Vagina (tissue), 2 donors: Measurements from ENCODE around the gene FOXO6. TPM values are rescaled to one million over a fixed set of nuclear protein-coding genes. Genes with fewer than 3 reads are reported as not detected.

ENCODE experiments used
- DNase-seq, 2 donors: peaks; one replicate each; pipeline ENCODE4 v3.0.0-alpha.2; 2017; ENCODE audit errors: extremely low spot score in 2 of 2
- H3K27ac ChIP-seq: fragments of 200-600 bp; sonication (generic); one replicate; pipeline ENCODE4 v1.5.1; 2019
- H3K27me3 ChIP-seq: fragments of 200-600 bp; sonication (generic); one replicate; pipeline ENCODE4 v1.5.1; 2019
- H3K36me3 ChIP-seq, 2 donors: fragments of 200-600 bp; sonication (generic); one replicate each; pipeline ENCODE4 v1.5.1; 2017 to 2019
- H3K4me1 ChIP-seq: fragments of 200-600 bp; sonication (generic); one replicate; pipeline ENCODE4 v1.5.1; 2019
- H3K4me3 ChIP-seq, 2 donors: fragments of 200-600 bp; sonication (generic); 1 replicate in 1 of 2; 2 replicates in 1 of 2; pipeline ENCODE4 v1.5.1; 2016 to 2019
- H3K9me3 ChIP-seq: fragments of 200-600 bp; sonication (generic); one replicate; pipeline ENCODE4 v1.5.1; 2019
- POLR2A ChIP-seq, 2 donors: fragments of 450-650 bp; IDR thresholded peaks; one replicate each; pipeline ENCODE4 v1.6.1; 2017; ENCODE audit warnings: antibody characterized with exemption in 2 of 2, mild to moderate bottlenecking in 2 of 2, moderate library complexity in 2 of 2
- POLR2AphosphoS5 ChIP-seq, 2 donors: sonication (generic); formaldehyde crosslinking; IDR thresholded peaks; one replicate each; pipeline ENCODE4 v1.9.0; 2017; ENCODE audit warnings: antibody characterized with exemption in 2 of 2, mild to moderate bottlenecking in 2 of 2, low read depth in 1 of 2; ENCODE audit not compliant: insufficient read depth in 1 of 2
- intact Hi-C: fragments of 100-400 bp; cut with DNase I; formaldehyde crosslinking; loops from one replicate; pipeline ENCODE4 v1.15.1; 2023
- total RNA-seq: library from RNA; depleted of rRNA; stranded (reverse); fragments of >200 nt; gene quantifications from one replicate; pipeline ENCODE4 v1.2.3, GENCODE V29; 2016
- TF ChIP-seq, protein P1 (sequence below), 3 experiments: fragments of 450-650 bp in 2 of 3; fragments of 200-600 bp in 1 of 3; sonication (generic) in 1 of 3; IDR thresholded peaks; one replicate each; pipeline ENCODE4 v1.5.1; 2017 to 2019; ENCODE audit warnings: antibody characterized with exemption in 3 of 3, mild to moderate bottlenecking in 2 of 3, moderate library complexity in 2 of 3

The FOXO6 gene
- total RNA-seq, 1 donor from 2014 or later, result 1.7 TPM

DNA sequence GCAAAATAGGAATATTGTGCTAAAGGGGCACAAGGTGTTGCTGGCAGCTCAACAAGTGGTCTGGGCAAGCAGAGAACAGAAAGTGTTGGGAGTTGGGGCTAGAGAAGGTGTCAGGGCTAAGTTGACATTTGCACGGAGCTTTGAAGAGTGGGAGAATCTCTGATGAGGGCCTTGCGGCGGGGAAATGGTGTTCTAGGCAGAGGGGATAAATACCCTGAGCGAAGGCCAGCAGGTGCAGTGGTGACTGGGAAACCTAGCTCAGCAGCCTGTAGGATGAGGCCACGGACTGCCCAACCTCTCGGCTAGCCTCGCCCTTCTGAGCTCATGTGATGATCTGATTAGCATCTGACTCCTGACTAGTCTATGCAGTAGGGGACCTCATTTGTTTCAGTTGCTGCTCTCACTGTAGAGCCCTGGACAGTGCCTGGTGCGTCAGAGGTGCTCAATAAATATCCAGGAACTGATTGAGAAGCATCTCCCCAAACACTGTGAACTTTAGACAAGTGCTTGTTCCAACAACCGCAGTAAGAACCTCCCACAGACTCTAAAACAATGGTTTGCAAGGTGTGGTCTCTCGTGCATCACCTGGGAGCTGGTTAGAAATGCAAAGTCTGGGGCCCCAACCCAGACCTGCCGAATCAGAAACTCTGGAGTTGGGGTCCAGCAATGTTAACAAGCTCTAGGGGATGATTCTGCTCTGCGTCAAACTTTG, 1.0 kb upstream of the FOXO6 start:
- Histone ChIP-seq H3K9me3 (no peaks in the 10 kb centered on the region), H3K4me3 (peak overlapping the region; percentile 51 to 61), H3K27ac (no peak overlapping the region), H3K36me3 (no peaks in the 10 kb centered on the region), H3K4me1 (peaks cover 42% of the 10 kb centered on the region), H3K27me3 (no peaks in the 10 kb centered on the region)
- intact Hi-C loops, result no loop called here
- TF ChIP-seq POLR2AphosphoS5 (IDR thresholded peaks at IDR 0.05; ENCODE audit: insufficient read depth in 1 of 2, low read depth in 1 of 2) (no peak), POLR2A (IDR thresholded peaks at IDR 0.05) (no peak)
- DNase-seq, result no peak

DNA sequence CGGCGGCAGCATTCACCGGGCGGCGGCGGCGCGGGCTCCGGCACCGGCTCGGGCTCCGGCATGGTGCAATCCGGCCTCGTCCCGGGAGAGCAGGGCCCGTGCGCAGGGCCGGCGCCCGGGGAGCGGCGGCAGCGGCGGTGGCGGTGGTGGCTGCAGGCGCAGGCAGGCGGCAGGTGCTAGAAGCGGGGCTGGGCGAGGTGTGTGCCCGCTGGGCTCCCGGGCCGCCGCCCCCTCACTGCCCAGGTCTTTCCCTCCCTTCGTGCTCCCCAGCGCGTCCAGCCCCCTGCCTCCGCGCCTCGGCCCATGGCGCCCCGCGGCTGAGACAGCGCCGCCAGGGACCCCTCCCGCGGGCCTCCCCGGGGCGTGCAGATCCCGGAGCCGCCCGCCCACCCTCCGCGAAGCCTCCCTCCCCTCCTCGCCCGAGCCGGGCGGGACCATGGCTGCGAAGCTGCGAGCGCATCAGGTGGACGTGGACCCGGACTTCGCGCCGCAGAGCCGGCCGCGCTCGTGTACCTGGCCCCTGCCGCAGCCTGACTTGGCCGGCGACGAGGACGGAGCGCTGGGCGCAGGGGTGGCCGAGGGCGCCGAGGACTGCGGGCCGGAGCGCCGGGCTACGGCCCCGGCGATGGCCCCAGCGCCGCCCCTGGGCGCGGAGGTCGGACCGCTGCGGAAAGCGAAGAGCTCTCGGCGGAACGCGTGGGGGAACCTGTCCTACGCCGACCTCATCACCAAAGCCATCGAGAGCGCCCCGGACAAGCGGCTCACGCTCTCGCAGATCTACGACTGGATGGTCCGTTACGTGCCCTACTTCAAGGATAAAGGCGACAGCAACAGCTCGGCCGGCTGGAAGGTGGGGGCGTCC, 492 bp downstream of the FOXO6 start:
- peak overlapping the region; percentile 51 to 61 for H3K4me3 ChIP-seq
- TF ChIP-seq, protein P1, sequence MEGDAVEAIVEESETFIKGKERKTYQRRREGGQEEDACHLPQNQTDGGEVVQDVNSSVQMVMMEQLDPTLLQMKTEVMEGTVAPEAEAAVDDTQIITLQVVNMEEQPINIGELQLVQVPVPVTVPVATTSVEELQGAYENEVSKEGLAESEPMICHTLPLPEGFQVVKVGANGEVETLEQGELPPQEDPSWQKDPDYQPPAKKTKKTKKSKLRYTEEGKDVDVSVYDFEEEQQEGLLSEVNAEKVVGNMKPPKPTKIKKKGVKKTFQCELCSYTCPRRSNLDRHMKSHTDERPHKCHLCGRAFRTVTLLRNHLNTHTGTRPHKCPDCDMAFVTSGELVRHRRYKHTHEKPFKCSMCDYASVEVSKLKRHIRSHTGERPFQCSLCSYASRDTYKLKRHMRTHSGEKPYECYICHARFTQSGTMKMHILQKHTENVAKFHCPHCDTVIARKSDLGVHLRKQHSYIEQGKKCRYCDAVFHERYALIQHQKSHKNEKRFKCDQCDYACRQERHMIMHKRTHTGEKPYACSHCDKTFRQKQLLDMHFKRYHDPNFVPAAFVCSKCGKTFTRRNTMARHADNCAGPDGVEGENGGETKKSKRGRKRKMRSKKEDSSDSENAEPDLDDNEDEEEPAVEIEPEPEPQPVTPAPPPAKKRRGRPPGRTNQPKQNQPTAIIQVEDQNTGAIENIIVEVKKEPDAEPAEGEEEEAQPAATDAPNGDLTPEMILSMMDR (IDR thresholded peaks at IDR 0.05), result no peak
- TF ChIP-seq POLR2AphosphoS5 (IDR thresholded peaks at IDR 0.05; ENCODE audit: insufficient read depth in 1 of 2, low read depth in 1 of 2) (no peak), POLR2A (IDR thresholded peaks at IDR 0.05) (no peak)
- H3K4me1 ChIP-seq, result peaks cover 57% of the 10 kb centered on the region
- intact Hi-C loops, result no loop called here
- no peak for DNase-seq
- no peaks in the 10 kb centered on the region for H3K9me3 ChIP-seq
- H3K27me3 ChIP-seq, result no peaks in the 10 kb centered on the region
- H3K27ac ChIP-seq, result peak overlapping the region; percentile 71
- no peaks in the 10 kb centered on the region for H3K36me3 ChIP-seq

- DNase-seq, result no peak
- Histone ChIP-seq H3K4me1 (peaks cover 61% of the 10 kb centered on the region), H3K27ac (no peak overlapping the region), H3K9me3 (no peaks in the 10 kb centered on the region), H3K27me3 (no peaks in the 10 kb centered on the region), H3K36me3 (no peaks in the 10 kb centered on the region), H3K4me3 (peak overlapping the region; percentile 51 to 61)
- intact Hi-C loops, result no loop called here
- TF ChIP-seq POLR2A (IDR thresholded peaks at IDR 0.05), result no peak
- no peak for TF ChIP-seq POLR2AphosphoS5 (IDR thresholded peaks at IDR 0.05; ENCODE audit: insufficient read depth in 1 of 2, low read depth in 1 of 2)
- TF ChIP-seq, protein P1 (IDR thresholded peaks at IDR 0.05), result no peak
Measured at GRCh38 chr1:41362357-41362721, 1.1 kb downstream of the FOXO6 start.

DNA sequence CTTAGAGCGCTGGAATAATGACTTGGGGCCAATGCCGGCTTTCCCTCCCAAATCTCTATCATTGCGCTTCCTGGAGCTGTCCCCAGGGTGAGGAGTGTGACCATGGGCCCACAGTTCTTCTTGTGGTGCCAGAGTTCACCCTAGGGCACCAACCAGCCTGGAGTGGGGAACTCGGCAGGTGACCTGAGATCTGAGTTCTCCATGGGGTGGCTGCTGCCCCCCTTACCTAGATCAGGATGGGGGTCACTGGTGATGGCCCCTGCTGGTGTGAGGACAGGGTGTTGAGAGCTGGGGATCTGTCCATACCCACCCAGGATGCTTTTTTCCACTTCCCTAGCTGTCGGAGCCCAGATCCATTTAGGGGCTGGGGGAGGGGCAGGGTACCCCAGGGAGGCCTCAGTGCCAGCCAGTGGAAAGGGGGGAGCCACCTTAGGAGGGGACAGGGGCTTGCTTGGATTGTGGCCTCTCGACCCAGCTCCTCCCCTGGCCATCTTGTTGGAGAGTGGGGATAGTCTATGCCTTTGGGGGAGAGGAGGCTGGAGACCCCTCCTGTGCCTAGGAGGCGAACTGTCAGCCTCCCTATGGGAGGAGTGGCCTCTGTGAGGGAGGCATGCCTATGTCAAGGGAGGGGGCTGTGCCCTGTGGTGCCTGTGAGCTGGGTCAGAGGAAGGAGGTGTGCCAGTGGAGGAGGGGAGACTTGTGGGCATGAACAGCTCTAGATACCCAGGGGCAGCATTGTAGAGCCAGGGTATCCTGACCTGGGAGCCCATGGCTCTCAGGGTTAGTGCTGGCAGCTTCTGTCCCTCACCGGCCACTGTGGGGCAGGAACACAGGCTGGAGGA, 1.7 kb downstream of the FOXO6 start:
- no peak for DNase-seq
- H3K4me3 ChIP-seq, result peak overlapping the region; percentile 51 to 61
- no peak for TF ChIP-seq POLR2A (IDR thresholded peaks at IDR 0.05)
- TF ChIP-seq, protein P1 (IDR thresholded peaks at IDR 0.05), result no peak
- TF ChIP-seq POLR2AphosphoS5 (IDR thresholded peaks at IDR 0.05; ENCODE audit: insufficient read depth in 1 of 2, low read depth in 1 of 2), result no peak
- H3K4me1 ChIP-seq, result peaks cover 55% of the 10 kb centered on the region
- H3K27ac ChIP-seq, result no peak overlapping the region
- H3K9me3 ChIP-seq, result no peaks in the 10 kb centered on the region
- no peaks in the 10 kb centered on the region for H3K27me3 ChIP-seq
- H3K36me3 ChIP-seq, result no peaks in the 10 kb centered on the region
- intact Hi-C loops, result no loop called here
